ENCODE results near the gene HOPX.

HOPX gene

DNA sequence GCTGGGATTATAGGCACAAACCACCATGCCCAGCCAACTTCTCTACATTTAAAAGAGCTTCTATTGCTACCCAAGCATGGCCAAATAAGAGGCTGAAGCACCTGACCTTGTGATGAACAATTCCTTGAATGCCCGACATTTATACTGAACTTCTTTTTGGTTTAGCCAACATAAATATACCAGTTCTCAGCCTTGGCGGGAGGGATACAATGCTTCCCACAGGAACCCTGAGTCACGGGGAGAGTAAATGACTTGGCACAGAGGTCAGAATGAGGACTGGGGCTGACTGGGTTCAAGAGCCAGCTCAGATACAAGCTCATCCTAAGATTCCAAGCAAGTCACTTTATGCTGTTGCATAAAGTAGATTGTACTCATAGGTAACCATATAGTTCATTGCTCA, 6.1 kb downstream of the HOPX start:
- Histone ChIP-seq H2AFZ (ENCODE audit: low read length) (no peak overlapping the region), H3K27ac (ENCODE audit: low read length) (no peak overlapping the region), H4K20me1 (ENCODE audit: insufficient read depth, low read length) (no peaks in the 10 kb centered on the region), H3K4me1 (ENCODE audit: low read length) (no peaks in the 10 kb centered on the region), H3K4me2 (ENCODE audit: low read depth, low read length) (no peak overlapping the region), H3K27me3 (replicated peaks; ENCODE audit: insufficient read depth, low read length) (no peaks in the 10 kb centered on the region), H3K9me3 (replicated peaks; ENCODE audit: insufficient read depth, low read length) (no peaks in the 10 kb centered on the region), H3K9me2 (replicated peaks; ENCODE audit: insufficient read depth, low read length) (no peaks in the 10 kb centered on the region), H3F3A (ENCODE audit: insufficient read depth, low read length) (no peaks in the 10 kb centered on the region), H3K36me3 (replicated peaks; ENCODE audit: insufficient read depth, low read length) (no peaks in the 10 kb centered on the region), H3K4me3 (ENCODE audit: low read length) (no peak overlapping the region), H3K9ac (ENCODE audit: low read length) (no peak overlapping the region), H3K79me2 (ENCODE audit: low read length) (no peaks in the 10 kb centered on the region)
- TF ChIP-seq EZH2phosphoT487 (IDR thresholded peaks at IDR 0.05; ENCODE audit: low read length) (no peak), EZH2 (optimal IDR thresholded peaks at IDR 0.05; ENCODE audit: low read depth, low read length) (no peak)
- TF ChIP-seq, protein P1, sequence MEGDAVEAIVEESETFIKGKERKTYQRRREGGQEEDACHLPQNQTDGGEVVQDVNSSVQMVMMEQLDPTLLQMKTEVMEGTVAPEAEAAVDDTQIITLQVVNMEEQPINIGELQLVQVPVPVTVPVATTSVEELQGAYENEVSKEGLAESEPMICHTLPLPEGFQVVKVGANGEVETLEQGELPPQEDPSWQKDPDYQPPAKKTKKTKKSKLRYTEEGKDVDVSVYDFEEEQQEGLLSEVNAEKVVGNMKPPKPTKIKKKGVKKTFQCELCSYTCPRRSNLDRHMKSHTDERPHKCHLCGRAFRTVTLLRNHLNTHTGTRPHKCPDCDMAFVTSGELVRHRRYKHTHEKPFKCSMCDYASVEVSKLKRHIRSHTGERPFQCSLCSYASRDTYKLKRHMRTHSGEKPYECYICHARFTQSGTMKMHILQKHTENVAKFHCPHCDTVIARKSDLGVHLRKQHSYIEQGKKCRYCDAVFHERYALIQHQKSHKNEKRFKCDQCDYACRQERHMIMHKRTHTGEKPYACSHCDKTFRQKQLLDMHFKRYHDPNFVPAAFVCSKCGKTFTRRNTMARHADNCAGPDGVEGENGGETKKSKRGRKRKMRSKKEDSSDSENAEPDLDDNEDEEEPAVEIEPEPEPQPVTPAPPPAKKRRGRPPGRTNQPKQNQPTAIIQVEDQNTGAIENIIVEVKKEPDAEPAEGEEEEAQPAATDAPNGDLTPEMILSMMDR (IDR thresholded peaks at IDR 0.05; ENCODE audit: low read length) = no peak
- no peak for DNase-seq

DNA sequence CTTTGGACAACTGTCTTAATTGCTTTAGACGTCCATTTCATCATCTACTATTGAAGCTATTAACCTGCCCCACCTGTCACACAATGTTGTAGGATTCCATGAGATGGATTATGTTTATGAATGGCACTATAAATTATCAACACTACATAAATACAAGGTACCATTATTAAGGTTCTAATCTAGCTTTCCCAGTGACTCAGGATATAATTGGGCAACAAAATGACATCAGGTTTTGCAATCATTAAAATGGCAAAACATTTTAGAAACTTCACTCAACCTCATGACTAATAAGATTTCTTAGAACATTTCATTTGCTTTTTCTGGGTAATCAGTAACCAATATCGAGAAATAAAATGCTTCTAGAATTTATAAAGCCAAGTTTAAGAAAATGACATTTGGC, 9.2 kb downstream of the HOPX start:
- Histone ChIP-seq H3K4me2 (ENCODE audit: low read depth, low read length) (no peak overlapping the region), H3K27ac (ENCODE audit: low read length) (no peak overlapping the region), H3F3A (ENCODE audit: insufficient read depth, low read length) (no peaks in the 10 kb centered on the region)

DNA sequence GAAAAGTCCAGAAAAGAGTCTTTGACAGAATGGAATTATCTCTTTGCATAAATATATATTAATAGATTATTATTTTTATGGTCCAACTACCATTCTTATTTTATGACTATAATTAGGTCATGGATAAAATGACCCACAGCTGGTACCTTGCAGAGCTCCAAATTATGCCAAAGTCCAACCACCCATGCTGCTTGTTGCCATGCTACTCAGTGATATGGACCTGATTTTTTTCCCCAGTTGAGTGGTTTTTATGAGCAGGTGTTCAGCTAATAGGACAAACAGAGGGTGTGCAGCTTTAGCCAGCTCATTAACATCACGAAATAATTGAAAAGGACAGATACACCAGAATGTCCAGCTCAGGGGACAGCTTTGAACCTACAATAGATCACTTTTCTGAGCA, 9.7 kb downstream of the HOPX start:
- no peaks in the 10 kb centered on the region for H3K79me2 ChIP-seq (ENCODE audit: low read length)
- H2AFZ ChIP-seq (ENCODE audit: low read length) = no peak overlapping the region
- H3K4me3 ChIP-seq (ENCODE audit: low read length) = no peak overlapping the region
- no peaks in the 10 kb centered on the region for H3K9me2 ChIP-seq (replicated peaks; ENCODE audit: insufficient read depth, low read length)
- no peak overlapping the region for H3K9ac ChIP-seq (ENCODE audit: low read length)
- no peaks in the 10 kb centered on the region for H4K20me1 ChIP-seq (ENCODE audit: insufficient read depth, low read length)
- no peaks in the 10 kb centered on the region for H3K27me3 ChIP-seq (replicated peaks; ENCODE audit: insufficient read depth, low read length)
- TF ChIP-seq EZH2phosphoT487 (IDR thresholded peaks at IDR 0.05; ENCODE audit: low read length) (no peak), EZH2 (optimal IDR thresholded peaks at IDR 0.05; ENCODE audit: low read depth, low read length) (no peak)
- TF ChIP-seq, protein P1 (IDR thresholded peaks at IDR 0.05; ENCODE audit: low read length) = no peak
- H3K27ac ChIP-seq (ENCODE audit: low read length) = no peak overlapping the region
- no peak overlapping the region for H3K4me2 ChIP-seq (ENCODE audit: low read depth, low read length)
- DNase-seq = no peak
- no peaks in the 10 kb centered on the region for H3K9me3 ChIP-seq (replicated peaks; ENCODE audit: insufficient read depth, low read length)
- H3F3A ChIP-seq (ENCODE audit: insufficient read depth, low read length) = no peaks in the 10 kb centered on the region
- no peaks in the 10 kb centered on the region for H3K36me3 ChIP-seq (replicated peaks; ENCODE audit: insufficient read depth, low read length)
- no peaks in the 10 kb centered on the region for H3K4me1 ChIP-seq (ENCODE audit: low read length)

More for the DNA sequence above, 9.2 kb downstream of the HOPX start:
- DNase-seq = no peak
- TF ChIP-seq, protein P1 (IDR thresholded peaks at IDR 0.05; ENCODE audit: low read length) = no peak
- TF ChIP-seq EZH2phosphoT487 (IDR thresholded peaks at IDR 0.05; ENCODE audit: low read length) = no peak
- TF ChIP-seq EZH2 (optimal IDR thresholded peaks at IDR 0.05; ENCODE audit: low read depth, low read length) = no peak
- no peak overlapping the region for H2AFZ ChIP-seq (ENCODE audit: low read length)
- H3K9me3 ChIP-seq (replicated peaks; ENCODE audit: insufficient read depth, low read length) = no peaks in the 10 kb centered on the region
- no peaks in the 10 kb centered on the region for H3K27me3 ChIP-seq (replicated peaks; ENCODE audit: insufficient read depth, low read length)
- no peaks in the 10 kb centered on the region for H3K79me2 ChIP-seq (ENCODE audit: low read length)
- no peaks in the 10 kb centered on the region for H3K4me1 ChIP-seq (ENCODE audit: low read length)
- H3K4me3 ChIP-seq (ENCODE audit: low read length) = no peak overlapping the region
- H3K36me3 ChIP-seq (replicated peaks; ENCODE audit: insufficient read depth, low read length) = no peaks in the 10 kb centered on the region
- H4K20me1 ChIP-seq (ENCODE audit: insufficient read depth, low read length) = no peaks in the 10 kb centered on the region
- H3K9me2 ChIP-seq (replicated peaks; ENCODE audit: insufficient read depth, low read length) = no peaks in the 10 kb centered on the region
- H3K9ac ChIP-seq (ENCODE audit: low read length) = no peak overlapping the region
